Hepatocyte (in vitro differentiated cells): ENCODE results near the gene TCL1A. TPM values are rescaled to one million over a fixed set of nuclear protein-coding genes. Genes with fewer than 3 reads are reported as not detected.
"Not testable (repeated sequence)": the region's sequence is repeated elsewhere in the genome, so short reads cannot be mapped to it uniquely, and the experiment has no call there.

Source experiments
- DNase-seq: peaks from one replicate; pipeline ENCODE4 v3.0.0-alpha.2; 2016; ENCODE audit warnings: low spot score
- H2AFZ ChIP-seq: fragments of 200-600 bp; sonication (generic); 2 replicates; pipeline ENCODE4 v1.6.0; 2016; ENCODE audit warnings: antibody characterized with exemption, mild to moderate bottlenecking
- H3K27ac ChIP-seq: fragments of 200-600 bp; sonication (generic); 2 replicates; pipeline ENCODE4 v1.5.1; 2016; ENCODE audit warnings: mild to moderate bottlenecking
- H3K27me3 ChIP-seq: fragments of 200-600 bp; sonication (generic); 2 replicates; pipeline ENCODE4 v1.6.1; 2016
- H3K36me3 ChIP-seq: fragments of 200-600 bp; sonication (generic); replicated peaks from 2 replicates; pipeline ENCODE4 v1.5.1; 2016; ENCODE audit warnings: low read depth; ENCODE audit not compliant: insufficient read depth
- H3K4me1 ChIP-seq: fragments of 200-600 bp; sonication (generic); 2 replicates; pipeline ENCODE4 v1.5.1; 2016; ENCODE audit warnings: mild to moderate bottlenecking, moderate library complexity; ENCODE audit not compliant: insufficient read depth
- H3K4me2 ChIP-seq: fragments of 200-600 bp; sonication (generic); 2 replicates; pipeline ENCODE4 v1.6.0; 2016
- H3K4me3 ChIP-seq: fragments of 200-600 bp; sonication (generic); 2 replicates; pipeline ENCODE4 v1.5.1; 2016; ENCODE audit warnings: mild to moderate bottlenecking
- H3K79me2 ChIP-seq: fragments of 200-600 bp; sonication (generic); 2 replicates; pipeline ENCODE4 v1.6.0; 2017; ENCODE audit warnings: mild to moderate bottlenecking
- H3K9me2 ChIP-seq: fragments of 200-600 bp; sonication (generic); replicated peaks from 2 replicates; pipeline ENCODE4 v1.6.0; 2017; ENCODE audit warnings: mild to moderate bottlenecking; ENCODE audit not compliant: insufficient read depth
- H3K9me3 ChIP-seq: fragments of 200-600 bp; sonication (generic); 2 replicates; pipeline ENCODE4 v1.5.1; 2016; ENCODE audit warnings: low read depth, mild to moderate bottlenecking
- H4K20me1 ChIP-seq: fragments of 200-600 bp; sonication (generic); 2 replicates; pipeline ENCODE4 v1.6.0; 2016; ENCODE audit warnings: mild to moderate bottlenecking; ENCODE audit not compliant: insufficient read depth, poor library complexity, severe bottlenecking
- EZH2 ChIP-seq: fragments of 200-600 bp; sonication (generic); IDR thresholded peaks from 2 replicates; pipeline ENCODE4 v1.6.1; 2016; ENCODE audit warnings: antibody characterized with exemption, mild to moderate bottlenecking, borderline replicate concordance
- EZH2phosphoT487 ChIP-seq: fragments of 200-600 bp; sonication (generic); IDR thresholded peaks from one replicate; pipeline ENCODE4 v1.6.1; 2018; ENCODE audit warnings: antibody characterized with exemption, mild to moderate bottlenecking, low read depth, moderate library complexity; ENCODE audit not compliant: unreplicated experiment, severe bottlenecking
- WGBS: methylation state at CpG from one replicate; pipeline ENCODE4 v1.1.6; 2016; ENCODE audit warnings: low lambda C conversion rate; ENCODE audit errors: missing lambda C conversion rate; 5-methylcytosine and 5-hydroxymethylcytosine counted together
- polyA plus RNA-seq: library from polyadenylated mRNA; unstranded; fragments of >200 nt; fragmentation: Nextera tagmentation; extraction: Ambion mirVana; gene quantifications from 2 replicates; pipeline ENCODE4 v1.2.1, GENCODE V29; 2016
- total RNA-seq: library from RNA; depleted of rRNA; stranded (reverse); fragments of >200 nt; gene quantifications from 2 replicates; pipeline ENCODE4 v1.2.3, GENCODE V29; 2014
- TF ChIP-seq, protein P1 (sequence below): fragments of 200-600 bp; sonication (generic); IDR thresholded peaks from 2 replicates; pipeline ENCODE4 v1.5.1; 2016; ENCODE audit warnings: antibody characterized with exemption, mild to moderate bottlenecking; ENCODE audit not compliant: poor library complexity

TCL1A gene, protein sequence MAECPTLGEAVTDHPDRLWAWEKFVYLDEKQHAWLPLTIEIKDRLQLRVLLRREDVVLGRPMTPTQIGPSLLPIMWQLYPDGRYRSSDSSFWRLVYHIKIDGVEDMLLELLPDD
- total RNA-seq = not detected in 2 replicates
- not detected in 2 replicates for polyA plus RNA-seq

DNA sequence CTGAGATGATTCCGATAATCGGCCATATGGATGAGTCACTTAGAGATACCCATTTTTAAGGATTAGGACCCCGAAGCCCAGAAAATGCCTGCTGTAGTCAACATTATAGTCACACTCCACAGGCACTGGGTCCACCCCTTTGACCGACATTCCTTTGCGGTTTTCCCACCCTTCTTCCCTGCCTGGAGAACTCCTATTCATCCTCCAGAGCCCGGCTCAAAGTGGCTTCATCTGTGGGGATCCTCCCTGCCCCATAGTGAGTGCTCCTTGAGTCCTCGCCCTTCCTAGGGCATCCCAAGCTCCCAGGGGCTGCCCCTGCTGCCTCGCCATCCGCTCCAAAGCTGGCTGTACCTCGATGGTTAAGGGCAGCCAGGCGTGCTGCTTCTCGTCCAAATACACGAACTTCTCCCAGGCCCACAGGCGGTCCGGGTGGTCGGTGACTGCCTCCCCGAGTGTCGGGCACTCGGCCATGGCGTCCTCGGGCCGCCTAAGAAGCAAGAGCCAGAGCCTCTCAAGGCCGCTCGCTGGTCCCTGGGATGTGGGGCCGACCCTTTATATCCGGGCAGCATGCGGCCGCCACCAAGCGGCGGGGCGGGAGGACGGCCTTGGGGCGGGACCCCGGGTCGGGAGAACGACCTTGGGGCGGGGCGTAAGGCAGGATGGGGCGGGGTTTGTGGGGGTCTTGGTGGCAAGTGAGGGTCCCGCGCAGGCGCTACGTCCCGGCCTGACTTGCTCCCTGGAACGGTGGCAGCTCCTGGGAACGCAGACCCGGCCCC lies at the start of gene TCL1A:
TSS of gene TCL1A (minus strand) at position 530 of the 776 bp plus-strand sequence. CDS start at position 471, 59 bp downstream.
- Histone ChIP-seq H3K4me1 (no peaks in the 10 kb centered on the region), H3K9me2 (no peaks in the 10 kb centered on the region), H3K79me2 (no peaks in the 10 kb centered on the region), H4K20me1 (no peaks in the 10 kb centered on the region), H3K27me3 (peaks cover 6% of the 10 kb centered on the region), H3K36me3 (no peaks in the 10 kb centered on the region), H3K4me2 (no peak within 1 kb of the TSS), H2AFZ (no peak within 1 kb of the TSS), H3K27ac (no peak within 1 kb of the TSS), H3K4me3 (no peak within 1 kb of the TSS), H3K9me3 (no peaks in the 10 kb centered on the region)
- WGBS = 93% methylated on average over 24 of the region's 47 CpGs
- TF ChIP-seq EZH2phosphoT487 (no peak), EZH2 (no peak)
- TF ChIP-seq, protein P1, sequence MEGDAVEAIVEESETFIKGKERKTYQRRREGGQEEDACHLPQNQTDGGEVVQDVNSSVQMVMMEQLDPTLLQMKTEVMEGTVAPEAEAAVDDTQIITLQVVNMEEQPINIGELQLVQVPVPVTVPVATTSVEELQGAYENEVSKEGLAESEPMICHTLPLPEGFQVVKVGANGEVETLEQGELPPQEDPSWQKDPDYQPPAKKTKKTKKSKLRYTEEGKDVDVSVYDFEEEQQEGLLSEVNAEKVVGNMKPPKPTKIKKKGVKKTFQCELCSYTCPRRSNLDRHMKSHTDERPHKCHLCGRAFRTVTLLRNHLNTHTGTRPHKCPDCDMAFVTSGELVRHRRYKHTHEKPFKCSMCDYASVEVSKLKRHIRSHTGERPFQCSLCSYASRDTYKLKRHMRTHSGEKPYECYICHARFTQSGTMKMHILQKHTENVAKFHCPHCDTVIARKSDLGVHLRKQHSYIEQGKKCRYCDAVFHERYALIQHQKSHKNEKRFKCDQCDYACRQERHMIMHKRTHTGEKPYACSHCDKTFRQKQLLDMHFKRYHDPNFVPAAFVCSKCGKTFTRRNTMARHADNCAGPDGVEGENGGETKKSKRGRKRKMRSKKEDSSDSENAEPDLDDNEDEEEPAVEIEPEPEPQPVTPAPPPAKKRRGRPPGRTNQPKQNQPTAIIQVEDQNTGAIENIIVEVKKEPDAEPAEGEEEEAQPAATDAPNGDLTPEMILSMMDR = no peak
- DNase-seq = no peak

DNA sequence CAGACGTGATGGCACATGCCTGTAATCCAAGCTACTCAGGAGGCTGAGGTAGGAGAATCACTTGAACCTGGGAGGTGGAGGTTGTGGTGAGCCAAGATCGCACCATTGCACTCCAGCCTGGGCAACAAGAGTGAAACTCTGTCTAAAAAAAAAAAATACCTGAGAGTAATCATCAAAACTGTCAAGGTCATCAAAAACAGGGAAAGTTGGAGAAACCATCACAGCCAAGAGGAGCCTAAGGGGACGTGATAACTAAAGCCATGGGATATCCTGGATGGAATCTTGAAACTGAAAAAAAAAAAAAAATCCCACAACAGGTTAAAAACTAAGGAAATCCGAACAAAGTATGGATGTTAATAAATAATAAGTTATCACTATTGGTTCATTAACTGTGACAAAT lies 49.1 kb upstream of the TCL1A start:
- H3K79me2 ChIP-seq, H3K36me3 ChIP-seq, H2AFZ ChIP-seq, H3K4me2 ChIP-seq, H3K4me1 ChIP-seq, H4K20me1 ChIP-seq, DNase-seq, H3K27ac ChIP-seq, H3K9me3 ChIP-seq, H3K4me3 ChIP-seq, H3K9me2 ChIP-seq, H3K27me3 ChIP-seq: not testable (repeated sequence)
- WGBS = 87% methylated on average over 4 of the region's 4 CpGs

DNA sequence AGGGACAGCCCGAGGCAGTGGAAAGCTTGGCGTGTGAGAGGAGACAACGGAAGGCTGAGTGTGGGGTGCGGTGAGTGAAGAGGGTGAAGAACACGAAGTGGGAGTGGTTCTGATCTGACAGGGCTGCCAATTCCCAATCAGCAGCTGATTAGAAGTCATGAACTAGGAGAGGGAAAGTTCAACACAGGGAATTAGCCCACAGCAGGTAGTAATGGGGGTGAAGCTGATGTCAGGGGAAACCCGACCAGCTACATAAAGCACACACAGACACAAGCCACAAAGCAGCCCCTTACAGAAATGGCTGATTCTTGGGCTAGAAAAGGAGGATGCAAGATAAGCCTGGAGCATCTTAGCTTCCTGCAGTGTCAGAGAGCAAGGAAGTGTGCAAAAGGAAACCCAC lies 47.5 kb upstream of the TCL1A start:
- TF ChIP-seq, protein P1 = no peak
- TF ChIP-seq EZH2 (no peak), EZH2phosphoT487 (no peak)
- Histone ChIP-seq H3K4me3 (no peak overlapping the region), H2AFZ (no peak overlapping the region), H4K20me1 (no peaks in the 10 kb centered on the region), H3K4me1 (no peaks in the 10 kb centered on the region), H3K9me2 (no peaks in the 10 kb centered on the region), H3K27ac (no peak overlapping the region), H3K27me3 (peaks cover 10% of the 10 kb centered on the region), H3K79me2 (no peaks in the 10 kb centered on the region), H3K4me2 (no peak overlapping the region), H3K9me3 (no peaks in the 10 kb centered on the region), H3K36me3 (no peaks in the 10 kb centered on the region)
- WGBS = 56% methylated on average over 6 of the region's 6 CpGs
- no peak for DNase-seq

DNA sequence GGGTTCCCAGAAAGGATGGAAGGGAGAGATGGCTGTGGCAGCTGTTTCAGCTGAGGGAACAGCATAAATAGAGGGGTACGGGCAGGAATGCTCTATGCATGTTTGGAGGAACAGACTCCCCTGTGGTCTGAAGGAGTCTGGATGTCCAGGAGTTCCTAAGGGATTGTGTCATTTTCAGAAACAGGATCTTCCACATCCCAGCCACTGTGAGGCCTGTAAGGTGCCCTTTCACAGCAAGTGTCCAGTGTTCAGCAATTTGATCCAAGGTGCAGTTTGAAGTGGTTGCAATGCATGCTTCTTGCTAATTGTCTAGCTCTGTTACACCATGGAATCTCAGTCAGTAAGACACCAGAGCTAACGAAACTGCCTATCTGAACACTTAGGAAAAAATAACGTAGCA lies 46.7 kb upstream of the TCL1A start:
- DNase-seq = no peak
- Histone ChIP-seq H3K27ac (no peak overlapping the region), H3K9me2 (no peaks in the 10 kb centered on the region), H3K36me3 (no peaks in the 10 kb centered on the region), H3K27me3 (peaks cover 10% of the 10 kb centered on the region), H3K4me1 (no peaks in the 10 kb centered on the region), H2AFZ (no peak overlapping the region), H3K4me2 (no peak overlapping the region), H3K79me2 (no peaks in the 10 kb centered on the region), H3K4me3 (no peak overlapping the region), H3K9me3 (no peaks in the 10 kb centered on the region), H4K20me1 (no peaks in the 10 kb centered on the region)
- 89% methylated on average over 3 of the region's 3 CpGs for WGBS
- TF ChIP-seq EZH2phosphoT487 = no peak
- no peak for TF ChIP-seq EZH2
- TF ChIP-seq, protein P1 = no peak
